HTERT RPE-1 (cell line): ENCODE data around the gene PSMD2.
"Not testable (repeated sequence)": the region's sequence is repeated elsewhere in the genome, so short reads cannot be mapped to it uniquely, and the experiment has no call there.

Experiments used
- in situ Hi-C: fragments of 300-500 bp; cut with MboI; formaldehyde crosslinking; loops from 4 replicates; pipeline ENCODE4 v1.14.3; 2020; ENCODE audit warnings: low sequenced_read_pairs

The PSMD2 gene

DNA sequence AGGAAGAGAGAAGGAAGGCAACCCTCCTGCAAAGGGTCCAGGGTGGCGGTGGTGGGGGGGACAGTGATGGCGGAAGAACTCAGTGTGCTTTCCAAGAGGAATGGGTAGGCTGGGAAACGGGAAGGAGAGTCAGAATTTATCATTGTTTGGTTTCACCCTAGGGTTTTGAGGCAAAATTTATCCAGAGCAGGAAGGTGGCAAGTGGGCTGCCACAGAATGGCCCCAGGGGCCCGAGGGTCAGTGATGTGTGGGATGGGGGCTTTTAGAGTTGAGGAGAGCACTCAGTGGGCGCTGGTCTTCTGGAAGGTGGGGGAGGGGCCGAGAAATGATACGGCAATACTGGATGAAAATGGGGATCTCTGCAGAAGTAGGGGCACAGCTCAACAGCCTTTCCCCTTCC, 38.9 kb downstream of the PSMD2 start:
- in situ Hi-C loops = no loop called here

DNA sequence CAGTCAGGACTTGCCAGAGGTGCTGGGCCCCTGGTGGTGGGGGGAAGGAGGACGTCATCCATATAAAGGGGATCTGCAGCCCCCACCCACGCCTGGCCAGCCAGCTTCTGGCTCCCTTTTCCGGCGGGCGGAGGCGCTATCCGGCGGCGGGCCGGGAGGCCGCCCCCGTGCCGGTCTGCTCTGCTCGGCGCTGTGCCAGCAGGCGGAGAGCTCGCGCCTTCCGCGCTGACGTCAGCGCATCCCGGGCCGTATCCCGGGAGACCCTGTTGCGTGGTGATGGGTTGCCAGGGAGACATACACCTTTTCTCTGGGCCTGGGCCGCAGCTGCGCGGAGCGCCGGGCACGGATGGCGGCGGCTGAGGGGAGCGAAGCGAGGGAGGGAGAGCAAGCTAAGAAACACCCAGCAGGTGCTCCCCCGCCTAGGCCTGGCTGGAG, 39.5 kb downstream of the PSMD2 start:
- in situ Hi-C loops = no loop called here

DNA sequence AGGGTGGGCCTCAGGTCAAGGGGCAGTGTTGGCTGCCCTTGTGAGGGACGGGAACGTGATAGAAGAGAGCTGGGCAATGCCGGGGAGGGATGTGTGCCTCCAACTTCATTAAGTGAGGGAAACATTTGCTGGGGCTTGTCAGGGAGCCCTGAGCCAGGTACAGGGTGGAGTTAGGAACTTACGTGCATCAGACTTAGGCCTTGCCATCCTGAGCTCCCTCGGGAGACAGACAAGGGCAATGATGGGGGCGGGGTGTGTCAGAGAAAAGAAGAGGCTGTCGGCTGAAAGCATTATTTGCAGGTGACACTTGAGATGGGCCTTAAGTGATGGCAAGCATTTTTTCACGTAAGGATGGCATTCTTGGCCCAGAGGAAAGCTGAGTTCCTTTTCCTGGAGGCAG, 40.0 kb downstream of the PSMD2 start:
- in situ Hi-C loops = no loop called here

DNA sequence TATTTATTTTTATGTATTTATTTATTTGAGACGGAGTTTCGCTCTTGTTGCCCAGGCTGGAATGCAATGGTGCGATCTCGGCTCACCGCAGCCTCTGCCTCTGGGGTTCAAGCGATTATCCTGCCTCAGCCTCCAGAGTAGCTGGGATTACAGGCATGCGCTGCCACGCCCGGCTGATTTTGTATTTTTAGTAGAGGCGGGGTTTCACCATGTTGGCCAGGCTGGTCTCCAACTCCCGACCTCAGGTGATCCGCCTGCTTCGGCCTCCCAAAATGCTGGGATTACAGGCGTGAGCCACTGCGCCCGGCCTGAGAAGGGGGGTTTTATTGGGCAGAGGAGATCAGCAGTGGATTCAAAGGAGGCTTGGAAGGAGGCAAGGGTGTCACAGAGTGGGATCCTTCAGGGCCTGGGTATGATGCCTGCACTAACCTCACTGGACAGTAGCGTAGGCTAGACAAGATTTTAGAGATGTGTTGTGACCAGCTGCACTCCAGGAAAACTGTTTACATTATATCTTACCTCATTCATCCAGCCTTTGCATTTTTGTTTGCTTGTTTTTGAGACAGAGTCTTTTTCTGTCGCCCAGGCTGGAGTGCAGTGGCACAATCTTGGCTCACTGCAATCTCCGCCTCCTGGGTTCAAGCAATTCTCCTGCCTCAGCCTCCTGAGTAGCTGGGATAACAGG, 40.6 kb downstream of the PSMD2 start:
- in situ Hi-C loops = not testable (repeated sequence)

DNA sequence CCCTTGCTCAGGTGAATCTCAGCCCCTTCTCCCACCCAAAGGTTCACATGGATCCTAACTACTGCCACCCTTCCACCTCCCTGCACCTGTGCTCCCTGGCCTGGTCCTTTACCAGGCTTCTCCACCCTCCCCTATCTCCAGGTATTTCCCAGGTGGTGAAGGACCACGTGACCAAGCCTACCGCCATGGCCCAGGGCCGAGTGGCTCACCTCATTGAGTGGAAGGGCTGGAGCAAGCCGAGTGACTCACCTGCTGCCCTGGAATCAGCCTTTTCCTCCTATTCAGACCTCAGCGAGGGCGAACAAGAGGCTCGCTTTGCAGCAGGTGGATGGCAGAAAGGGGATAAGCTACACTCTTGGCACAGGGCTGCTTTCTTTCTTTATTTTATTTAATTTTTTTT, 42.9 kb downstream of the PSMD2 start:
- in situ Hi-C loops = no loop called here

DNA sequence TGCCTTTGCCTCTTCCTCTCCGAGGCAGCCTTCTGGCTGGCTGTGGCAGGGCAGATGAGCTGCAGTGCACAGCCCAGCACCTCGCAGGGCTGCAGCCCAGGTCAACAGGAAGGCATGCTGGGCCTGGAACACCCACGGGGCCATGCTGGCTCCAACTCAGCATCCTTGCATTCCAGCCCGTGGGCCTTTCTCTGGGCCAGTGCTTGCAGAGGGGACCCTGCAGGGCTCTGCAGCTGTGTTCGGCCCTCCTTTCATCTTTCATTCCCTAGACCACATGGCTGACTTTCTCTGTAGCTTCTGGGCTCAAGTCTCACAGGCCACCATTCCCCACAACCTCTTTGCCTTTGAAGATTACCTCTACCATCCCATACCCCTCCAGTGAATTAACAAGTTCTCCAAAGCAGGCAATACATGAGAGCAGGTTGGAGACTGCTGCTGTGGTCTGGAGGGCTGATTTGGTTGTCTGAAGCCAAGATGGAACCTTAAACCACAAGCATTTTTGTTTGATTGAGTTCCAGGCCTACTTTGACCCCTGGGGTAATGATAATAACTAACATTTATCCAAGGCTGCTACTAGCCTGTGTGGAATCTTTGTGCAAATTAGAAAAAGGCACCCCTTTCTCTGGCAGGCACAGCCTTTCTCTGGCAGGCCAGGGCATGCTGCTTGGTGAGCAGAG, 44.3 kb downstream of the PSMD2 start:
- in situ Hi-C loops = no loop called here

DNA sequence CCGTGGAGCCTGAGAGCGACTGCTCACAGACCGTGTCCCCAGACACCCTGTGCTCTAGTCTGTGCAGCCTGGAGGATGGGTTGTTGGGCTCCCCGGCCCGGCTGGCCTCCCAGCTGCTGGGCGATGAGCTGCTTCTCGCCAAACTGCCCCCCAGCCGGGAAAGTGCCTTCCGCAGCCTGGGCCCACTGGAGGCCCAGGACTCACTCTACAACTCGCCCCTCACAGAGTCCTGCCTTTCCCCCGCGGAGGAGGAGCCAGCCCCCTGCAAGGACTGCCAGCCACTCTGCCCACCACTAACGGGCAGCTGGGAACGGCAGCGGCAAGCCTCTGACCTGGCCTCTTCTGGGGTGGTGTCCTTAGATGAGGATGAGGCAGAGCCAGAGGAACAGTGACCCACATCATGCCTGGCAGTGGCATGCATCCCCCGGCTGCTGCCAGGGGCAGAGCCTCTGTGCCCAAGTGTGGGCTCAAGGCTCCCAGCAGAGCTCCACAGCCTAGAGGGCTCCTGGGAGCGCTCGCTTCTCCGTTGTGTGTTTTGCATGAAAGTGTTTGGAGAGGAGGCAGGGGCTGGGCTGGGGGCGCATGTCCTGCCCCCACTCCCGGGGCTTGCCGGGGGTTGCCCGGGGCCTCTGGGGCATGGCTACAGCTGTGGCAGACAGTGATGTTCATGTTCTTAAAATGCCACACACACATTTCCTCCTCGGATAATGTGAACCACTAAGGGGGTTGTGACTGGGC, 45.7 kb downstream of the PSMD2 start:
- in situ Hi-C loops = no loop called here

DNA sequence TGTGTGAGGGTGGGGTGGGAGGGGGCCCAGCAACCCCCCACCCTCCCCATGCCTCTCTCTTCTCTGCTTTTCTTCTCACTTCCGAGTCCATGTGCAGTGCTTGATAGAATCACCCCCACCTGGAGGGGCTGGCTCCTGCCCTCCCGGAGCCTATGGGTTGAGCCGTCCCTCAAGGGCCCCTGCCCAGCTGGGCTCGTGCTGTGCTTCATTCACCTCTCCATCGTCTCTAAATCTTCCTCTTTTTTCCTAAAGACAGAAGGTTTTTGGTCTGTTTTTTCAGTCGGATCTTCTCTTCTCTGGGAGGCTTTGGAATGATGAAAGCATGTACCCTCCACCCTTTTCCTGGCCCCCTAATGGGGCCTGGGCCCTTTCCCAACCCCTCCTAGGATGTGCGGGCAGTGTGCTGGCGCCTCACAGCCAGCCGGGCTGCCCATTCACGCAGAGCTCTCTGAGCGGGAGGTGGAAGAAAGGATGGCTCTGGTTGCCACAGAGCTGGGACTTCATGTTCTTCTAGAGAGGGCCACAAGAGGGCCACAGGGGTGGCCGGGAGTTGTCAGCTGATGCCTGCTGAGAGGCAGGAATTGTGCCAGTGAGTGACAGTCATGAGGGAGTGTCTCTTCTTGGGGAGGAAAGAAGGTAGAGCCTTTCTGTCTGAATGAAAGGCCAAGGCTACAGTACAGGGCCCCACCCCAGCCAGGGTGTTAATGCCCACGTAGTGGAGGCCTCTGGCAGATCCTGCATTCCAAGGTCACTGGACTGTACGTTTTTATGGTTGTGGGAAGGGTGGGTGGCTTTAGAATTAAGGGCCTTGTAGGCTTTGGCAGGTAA, 46.5 kb downstream of the PSMD2 start:
- in situ Hi-C loops = no loop called here

DNA sequence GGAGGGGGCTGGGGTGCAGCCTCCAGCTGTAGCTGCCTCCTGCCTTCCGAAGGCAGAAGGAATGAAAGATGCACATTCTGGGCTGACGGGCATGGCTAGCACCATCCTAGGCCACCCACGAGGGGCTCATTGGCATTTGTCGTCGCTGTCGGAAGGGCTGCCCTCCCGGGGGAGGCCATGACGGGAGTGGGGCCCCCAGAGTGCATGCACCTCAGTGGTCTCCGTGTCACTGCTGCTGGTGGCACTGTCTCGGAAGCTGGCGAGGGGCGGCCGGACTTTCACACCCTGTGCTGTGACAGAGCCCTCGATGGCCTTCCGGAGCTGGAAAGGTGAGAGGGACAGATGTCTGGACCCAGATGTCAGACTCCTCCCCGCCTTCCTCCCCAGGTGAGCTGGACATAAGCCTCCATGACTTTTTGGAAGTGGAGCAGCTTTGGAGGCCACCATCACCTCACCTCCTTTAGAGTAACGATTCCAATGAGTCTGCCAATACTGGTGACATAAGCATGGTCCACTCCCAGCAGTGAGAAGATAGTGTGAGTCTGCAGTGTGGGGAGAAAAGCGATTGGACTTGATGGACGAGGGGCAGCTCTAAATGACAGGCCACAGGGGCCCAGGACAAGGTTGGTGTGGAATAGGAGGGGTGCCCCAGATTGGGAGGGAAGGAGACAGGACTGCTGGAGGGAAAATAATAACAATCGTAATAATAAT, 47.6 kb downstream of the PSMD2 start:
- in situ Hi-C loops = no loop called here

DNA sequence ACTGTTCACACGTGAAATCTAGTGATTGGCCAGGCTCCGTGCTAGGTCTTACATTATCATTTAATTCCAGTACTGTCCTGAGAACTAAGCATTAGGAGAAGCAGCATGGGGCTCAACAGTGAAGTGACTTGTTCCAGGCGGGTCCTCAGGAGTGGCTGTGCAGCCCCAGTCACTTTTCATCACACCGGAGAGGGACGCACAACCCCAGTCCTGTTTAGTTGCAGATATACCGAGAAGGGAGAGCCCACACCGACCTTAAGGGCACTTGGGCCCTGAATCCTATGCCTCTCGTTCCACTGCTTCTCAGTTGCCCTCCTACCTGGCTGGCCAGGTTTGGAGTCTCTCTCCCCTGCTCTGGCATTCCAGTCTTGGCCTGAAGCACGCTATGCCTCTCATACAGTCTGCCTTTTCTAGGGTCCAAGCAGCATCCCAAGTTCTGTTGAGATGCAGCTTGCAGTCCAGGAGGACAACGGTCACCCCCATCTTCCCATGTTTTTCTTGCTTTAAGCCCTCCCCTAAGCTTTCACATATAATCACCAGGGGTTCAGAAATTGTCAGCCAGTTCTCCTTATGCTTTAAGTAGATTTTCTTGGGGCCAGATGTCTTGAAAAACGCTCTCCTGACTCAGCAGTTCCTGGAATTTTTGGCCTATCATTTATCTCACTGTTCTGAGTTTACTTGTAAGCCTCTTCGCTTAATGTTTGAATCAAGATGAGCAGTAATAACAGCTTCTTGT, 48.4 kb downstream of the PSMD2 start:
- in situ Hi-C loops = no loop called here

DNA sequence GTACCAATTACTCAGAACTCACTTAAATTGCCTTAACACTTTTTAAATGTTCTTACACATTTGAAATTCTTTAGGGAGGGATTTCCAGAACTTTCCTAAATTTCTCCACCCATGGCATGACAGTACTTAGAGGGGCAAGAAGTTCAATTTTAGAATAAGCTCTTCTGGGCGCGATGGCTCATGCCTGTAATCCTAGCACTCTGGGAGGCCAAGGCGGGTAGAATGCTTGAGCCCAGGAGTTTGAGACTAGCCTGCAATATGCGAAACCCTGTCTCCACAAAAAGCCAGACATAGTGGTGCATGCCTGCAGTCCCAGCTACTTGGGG, 49.0 kb downstream of the PSMD2 start:
- in situ Hi-C loops = no loop called here

DNA sequence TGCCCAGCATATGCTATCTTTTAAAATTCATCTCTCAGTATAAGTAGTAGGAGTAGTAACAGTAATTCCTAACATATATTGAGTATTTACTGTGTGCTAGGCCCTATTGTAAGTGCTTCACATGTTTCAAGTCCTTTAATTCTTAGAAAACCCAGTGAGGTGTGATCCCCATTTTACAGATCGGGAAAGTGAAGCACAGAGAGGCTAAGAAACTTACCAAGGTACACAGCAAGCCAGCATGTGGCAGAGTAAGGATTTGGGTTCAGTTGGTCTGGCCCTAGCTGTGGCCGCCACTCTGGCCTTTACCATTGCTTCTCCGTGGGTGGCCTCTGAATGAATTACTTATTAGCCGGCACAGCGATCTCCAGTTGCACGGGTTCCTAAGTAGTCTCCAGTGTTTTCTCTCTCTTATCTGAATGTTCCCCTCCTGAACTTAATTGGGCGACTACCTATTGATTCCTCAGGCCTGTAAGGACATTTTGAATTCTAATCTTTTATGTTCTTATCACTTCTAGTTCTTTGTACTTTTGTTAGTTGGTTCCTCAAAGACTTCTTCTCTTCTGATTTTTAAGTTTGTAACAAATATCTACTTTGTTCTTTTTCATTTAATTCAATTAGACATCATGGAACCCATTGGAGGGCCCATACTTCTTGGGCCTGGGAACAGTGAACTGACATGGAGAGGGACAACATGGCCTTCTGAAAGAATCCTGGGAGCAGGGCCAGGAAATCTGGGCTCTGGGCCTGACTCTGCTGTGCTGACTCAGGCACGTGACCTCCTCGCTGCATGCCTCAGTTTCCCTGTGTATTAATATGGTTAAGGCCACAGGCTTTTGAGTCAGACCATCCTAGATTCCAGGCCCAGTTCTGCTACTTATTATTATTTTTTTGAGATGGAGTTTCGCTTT, 50.8 kb downstream of the PSMD2 start:
- in situ Hi-C loops = no loop called here

DNA sequence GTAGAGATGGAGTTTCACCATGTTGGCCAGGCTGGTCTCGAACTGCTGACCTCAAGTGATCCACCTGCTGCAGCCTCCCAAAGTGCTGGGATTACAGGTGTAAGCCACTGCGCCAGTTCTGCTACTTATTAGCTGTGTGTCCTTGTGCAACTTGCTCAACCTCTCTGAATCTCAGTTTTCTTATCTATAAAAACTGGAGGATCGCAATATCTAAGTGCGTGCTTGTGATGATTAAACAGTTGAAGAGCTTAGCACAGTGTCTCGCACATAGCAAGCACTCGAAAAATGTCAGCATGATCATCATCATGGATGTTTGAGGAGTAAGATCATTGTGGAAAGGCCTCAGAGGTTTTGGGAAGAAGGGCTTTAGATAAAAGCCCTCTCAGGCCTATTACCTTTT, 51.6 kb downstream of the PSMD2 start:
- in situ Hi-C loops = no loop called here

DNA sequence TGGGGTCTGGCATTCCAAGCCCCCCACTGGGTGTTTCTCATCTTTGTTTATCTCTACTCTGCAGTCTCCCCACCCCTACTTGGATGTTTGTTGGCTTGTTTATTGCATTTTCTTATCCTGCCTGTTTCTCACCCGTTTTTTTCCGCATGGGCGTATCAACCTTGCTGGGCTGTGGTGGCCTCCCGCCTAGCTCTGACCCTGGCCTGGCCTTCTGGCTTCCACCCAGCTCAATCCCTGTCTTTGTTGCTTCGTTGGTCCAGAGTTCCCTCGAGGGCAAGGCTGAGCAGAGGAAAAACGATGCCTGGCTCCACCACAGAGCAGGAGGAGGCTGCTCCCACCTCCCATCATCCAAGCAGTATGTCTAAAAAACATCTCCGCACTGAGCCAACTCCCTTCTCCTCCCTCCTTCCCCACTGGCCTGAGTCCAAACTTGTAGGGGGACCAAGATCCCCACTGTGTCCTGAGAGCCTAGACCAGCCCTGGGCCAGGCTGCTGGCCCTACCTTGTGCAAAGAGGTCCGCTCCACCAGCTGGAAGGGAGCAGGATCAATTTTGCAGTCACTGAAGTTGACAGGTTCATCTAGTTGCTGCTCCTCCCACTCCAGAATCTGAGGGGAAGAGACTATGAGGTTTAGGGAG, 52.6 kb downstream of the PSMD2 start:
- in situ Hi-C loops = no loop called here

DNA sequence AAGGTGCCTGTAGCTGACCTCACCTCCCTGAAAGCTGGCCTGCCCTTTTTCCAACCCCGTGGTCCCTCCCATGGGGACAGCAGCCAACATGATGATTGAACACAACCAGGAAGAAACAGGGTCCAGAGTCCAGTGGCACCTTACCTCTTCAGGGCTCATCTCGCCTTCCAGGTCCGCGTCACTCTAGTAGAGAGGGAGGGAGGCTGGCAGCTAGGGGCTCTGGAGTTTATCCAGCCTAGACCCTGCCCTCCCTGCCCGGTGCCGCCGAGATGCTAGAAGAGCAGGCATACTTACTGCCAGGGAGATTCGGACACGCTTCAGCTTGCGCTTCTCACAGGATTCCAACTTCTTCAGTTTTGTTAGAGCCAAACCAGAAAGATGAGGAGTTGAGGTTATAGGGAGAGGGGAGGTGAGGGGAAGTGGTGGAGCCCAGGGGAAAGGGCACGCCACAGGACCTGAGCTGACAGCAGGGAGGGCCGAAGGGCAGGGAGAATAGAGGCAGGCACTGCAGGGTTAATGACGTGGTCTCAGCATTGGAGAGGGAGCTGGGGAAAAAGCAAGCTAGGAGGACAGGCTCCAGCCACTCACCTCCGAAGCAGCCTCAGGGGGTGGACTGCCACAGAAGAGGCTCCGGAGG, 53.2 kb downstream of the PSMD2 start:
- in situ Hi-C loops = no loop called here

DNA sequence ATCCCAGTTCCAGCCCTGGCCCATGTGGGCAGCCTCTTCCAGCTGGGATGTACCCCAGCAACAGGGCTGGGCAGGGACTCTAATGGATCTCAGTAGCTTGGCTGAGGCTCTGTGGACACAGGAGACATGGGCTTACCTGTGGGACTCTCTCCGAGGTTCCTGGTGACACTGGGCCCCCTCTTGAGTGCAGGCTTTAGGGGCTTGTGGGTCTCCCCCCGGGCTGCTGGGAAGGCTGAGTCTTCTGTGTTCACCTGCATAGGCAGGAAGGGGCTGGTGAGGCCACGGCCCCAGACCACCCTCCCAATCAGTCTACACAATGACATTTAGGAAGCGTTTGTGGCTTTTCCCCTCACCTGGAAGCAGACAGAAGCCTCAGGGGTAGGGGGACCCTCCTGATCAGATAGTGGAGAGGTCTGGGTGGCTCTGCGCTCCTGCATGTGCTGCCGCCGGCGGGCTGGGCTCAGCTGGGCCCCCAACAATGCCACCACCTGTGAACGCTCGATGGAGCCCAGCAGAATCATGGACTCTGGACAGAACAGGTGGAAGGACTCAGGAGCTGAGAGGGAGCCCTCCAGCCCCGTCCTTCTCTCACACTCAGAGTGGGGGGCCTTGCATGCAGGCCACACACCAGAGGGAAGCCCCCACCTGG, 54.0 kb downstream of the PSMD2 start:
- in situ Hi-C loops = no loop called here

DNA sequence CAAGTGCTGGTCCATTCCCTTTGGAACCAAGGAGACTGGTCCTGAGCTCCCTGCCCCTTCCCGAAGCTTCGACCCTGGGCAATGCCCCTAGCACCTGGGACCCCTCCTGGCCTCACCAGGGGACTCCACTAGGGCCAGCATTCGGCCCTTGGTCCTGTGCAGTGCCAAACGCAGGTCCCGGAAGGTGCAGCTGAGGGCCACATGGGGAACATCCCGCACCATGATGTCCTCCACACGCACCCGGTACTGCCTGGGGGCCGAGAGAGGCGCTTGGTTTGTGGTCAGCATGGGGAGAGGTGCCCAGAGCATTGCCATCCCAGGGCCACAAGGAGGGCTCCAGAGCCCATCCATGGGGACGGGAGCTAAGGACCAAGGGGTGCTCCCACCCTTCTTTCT, 54.5 kb downstream of the PSMD2 start:
- in situ Hi-C loops = no loop called here
